HG02623 (cell line): Measurements from ENCODE around the gene ALDH3B2.
"Not testable (repeated sequence)": the region's sequence is repeated elsewhere in the genome, so short reads cannot be mapped to it uniquely, and the experiment has no call there.

Source experiments
- ATAC-seq: cut with Tn5 transposase; IDR thresholded peaks from one replicate; pipeline ENCODE4 v1.9.1; 2021; ENCODE audit warnings: moderate library complexity; ENCODE audit not compliant: unreplicated experiment

ALDH3B2 gene, protein sequence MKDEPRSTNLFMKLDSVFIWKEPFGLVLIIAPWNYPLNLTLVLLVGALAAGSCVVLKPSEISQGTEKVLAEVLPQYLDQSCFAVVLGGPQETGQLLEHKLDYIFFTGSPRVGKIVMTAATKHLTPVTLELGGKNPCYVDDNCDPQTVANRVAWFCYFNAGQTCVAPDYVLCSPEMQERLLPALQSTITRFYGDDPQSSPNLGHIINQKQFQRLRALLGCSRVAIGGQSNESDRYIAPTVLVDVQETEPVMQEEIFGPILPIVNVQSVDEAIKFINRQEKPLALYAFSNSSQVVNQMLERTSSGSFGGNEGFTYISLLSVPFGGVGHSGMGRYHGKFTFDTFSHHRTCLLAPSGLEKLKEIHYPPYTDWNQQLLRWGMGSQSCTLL

DNA sequence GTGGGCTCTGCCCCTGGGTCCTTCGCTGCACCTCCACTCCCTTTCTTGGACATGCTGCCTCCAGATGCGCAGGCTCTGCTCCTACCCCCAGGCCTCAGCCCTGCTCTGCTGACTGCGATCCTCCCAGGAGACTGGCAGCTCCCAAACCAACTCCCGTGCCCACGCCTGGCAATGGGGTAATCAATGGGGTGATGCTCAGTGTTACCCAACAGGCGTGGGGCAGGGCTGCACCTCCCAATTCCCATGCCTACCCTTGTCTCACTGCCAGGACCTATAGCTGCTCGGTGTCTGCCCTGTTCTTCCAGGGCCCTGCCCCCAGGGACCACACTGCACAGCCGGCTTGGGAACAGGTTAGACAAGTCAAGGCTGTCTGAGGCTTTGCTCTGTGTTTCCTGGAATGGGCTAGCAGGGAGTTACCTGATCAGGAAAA, at the start of gene ALDH3B2:
TSS of gene ALDH3B2 (minus strand) at position 182 of the 430 bp plus-strand sequence. CDS start 7,688 bp downstream, outside the sequence.
- no peak for ATAC-seq

DNA sequence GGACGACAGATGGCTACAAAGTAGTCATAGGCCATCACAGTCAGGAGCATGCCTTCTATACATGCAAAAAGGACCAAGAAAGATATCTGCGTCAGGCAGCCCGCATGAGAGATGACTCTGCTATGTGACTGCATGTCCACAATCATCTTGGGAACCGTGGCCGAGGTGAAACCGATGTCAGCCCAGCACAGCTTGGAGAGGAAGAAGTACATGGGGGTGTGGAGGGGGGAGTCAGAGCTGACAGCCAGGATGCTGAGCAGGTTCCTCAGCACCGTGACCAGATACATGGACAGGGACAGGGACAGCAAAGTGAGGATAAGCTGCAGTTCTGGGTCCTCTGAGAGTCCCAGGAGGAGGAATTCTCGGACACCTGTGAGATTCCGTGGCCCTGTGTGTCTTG, 48.6 kb upstream of the ALDH3B2 start:
- not testable (repeated sequence) for ATAC-seq

DNA sequence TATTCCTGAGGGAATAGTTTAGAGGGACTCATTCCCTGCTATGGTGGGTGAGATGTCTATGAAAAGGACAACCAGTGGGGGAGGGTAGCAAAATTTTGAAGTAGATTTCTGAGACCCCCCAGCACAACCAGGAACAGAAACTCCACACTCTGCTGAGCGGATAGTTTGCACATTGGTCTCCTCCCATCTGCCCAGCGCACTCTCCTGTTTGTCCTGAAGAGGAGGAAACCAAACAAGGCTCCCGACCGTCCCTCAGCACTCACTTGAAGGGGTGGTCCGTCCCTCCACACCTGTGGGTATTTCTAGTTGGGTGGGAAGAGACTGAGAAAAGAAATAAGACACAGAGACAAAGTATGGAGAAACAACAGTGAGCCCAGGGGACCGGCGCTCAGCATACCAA, 41.8 kb upstream of the ALDH3B2 start:
- ATAC-seq: not testable (repeated sequence)

DNA sequence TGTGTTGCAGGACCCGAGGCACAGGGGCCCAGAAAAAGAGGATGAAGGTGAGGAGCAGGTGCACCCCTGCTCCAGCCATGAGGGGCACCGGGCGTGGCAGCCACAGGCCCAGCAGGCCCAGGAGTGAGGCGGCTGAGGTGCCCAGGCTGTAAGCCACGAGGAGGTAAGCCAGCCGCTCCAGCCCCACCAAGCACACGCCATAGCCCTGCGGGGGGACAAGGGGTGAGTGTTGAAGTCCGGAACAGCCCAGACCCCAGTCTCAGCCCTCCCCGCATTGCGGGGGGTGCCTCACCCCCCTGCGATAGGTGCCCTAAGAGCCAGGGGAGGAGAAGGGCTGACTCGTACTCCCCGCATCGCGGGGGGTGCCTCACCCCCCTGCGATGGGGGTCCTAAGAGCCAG, 41.4 kb upstream of the ALDH3B2 start:
- not testable (repeated sequence) for ATAC-seq

DNA sequence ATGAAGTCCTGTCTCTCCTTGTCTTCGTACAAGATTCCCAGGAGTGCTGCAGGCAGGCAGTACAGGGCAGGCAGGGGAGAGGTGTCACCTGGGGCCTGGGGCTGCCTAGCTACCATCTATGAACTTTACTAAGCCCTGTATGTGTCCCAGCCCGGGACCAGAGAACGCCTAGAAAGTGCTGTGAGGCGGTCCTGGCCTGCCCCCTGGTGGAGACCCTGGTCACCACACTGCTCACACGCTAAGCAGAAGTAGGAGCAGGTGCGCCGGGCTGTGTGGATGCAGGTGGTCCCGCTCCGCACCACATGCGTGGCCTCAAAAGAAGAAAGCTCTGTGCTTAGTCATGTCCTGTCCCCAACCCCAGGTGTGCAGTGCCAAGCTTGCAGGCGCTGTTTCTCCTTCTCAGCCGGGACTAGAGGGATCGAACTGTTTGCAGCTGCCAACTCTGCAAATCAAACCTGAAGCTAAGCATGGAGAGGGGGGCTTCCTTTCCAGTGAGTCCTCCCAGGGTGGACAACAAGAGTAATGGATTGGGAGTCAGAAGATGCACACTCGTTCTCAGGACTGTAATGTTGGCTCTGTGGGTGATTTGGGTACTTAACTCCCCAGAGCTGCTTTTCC, 39.6 kb upstream of the ALDH3B2 start:
- not testable (repeated sequence) for ATAC-seq

DNA sequence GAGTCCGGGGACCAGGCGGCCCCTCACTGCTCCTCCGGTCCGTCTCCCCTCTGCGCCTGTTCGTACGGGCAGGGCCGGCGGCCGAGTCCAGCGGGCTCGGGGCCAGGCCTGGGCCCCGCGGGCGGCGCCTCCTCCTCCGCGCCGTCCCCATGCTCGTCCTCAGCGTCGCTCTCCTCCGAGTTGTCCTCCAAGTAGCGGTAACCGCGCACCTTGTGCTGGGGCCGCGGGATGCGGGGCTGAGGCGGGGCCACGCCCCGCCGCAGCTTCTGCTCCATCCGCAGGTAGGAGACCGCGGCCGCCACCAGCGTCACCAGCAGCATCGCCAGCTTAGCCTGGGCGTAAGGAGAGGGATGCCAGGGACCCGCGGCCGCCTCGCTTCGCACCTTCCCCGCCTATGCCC, 37.3 kb upstream of the ALDH3B2 start:
- ATAC-seq: not testable (repeated sequence)

DNA sequence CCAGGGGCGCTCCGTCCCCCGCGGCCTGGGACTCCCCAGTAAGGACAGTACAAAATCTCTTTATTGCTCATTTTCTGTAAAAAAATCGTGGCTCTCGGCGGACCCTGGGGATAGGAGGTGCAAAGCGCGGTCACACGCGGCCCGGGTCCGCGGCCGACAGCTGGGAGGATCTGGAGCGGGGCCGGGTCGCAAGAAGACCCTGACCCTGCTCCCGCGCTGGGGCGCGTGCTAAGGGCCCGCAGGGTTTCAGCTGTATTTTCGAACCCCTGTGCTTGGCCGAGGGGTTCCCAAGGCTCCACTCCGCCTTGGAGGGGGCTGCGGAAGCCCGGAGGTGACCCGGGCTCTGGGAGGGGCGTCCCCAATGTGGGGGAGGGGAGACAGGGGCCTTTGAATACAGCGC, 36.8 kb upstream of the ALDH3B2 start:
- ATAC-seq: not testable (repeated sequence)

DNA sequence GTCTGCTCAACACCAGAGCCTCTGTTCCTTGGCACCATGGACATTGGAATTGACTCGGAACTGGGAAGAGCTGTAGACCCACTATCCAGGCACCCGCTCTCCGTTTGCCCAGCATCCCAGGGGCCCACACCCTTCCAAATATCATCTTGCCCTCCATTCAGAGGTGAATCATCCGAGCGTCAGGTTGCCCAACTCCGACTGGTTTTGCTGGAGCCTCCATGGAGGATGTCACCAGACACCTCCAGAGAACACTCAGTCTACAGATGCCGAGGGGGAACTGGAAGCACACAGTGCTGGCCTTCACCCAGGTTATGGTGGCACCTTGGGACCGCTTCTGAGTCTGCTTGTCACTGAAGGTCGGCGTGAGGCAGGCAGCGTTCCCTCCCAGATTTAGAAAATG, 35.4 kb upstream of the ALDH3B2 start:
- not testable (repeated sequence) for ATAC-seq

DNA sequence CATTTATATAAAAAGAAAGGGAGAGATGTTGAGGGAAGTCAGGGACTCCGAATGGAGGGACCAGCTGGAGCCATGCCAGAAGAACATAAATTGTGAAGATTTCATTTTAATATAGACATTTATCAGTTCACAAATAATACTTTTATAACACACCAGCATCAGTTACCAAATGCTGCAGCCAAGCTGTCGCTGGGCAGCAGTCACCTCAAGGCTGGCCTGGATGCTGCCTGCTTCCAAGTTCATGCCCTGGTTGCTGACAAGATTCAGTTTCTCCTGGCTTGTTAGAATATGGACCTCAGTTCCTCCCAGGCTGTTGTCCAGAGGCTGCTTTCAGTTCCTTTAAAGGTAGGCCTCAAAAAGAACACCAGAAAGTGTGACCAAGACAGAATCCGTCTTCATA, 30.8 kb upstream of the ALDH3B2 start:
- no peak for ATAC-seq

DNA sequence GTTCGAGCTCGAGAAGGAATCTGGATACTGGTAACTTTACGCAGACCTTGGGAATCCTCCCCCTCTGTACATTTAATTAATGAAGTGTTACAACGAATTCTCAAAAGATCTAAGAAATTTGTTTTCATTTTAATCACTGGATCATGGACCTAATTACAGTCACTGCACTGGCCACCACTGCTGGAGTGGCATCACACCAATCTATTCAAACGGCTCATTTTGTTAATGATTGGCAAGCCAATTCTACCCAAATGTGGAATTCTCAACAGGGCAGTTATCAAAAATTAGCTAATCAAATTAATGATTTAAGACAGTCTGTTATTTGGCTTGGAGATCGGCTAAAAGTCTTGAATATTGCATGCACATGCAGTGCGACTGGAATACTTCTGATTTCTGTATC, 30.1 kb upstream of the ALDH3B2 start:
- no peak for ATAC-seq

DNA sequence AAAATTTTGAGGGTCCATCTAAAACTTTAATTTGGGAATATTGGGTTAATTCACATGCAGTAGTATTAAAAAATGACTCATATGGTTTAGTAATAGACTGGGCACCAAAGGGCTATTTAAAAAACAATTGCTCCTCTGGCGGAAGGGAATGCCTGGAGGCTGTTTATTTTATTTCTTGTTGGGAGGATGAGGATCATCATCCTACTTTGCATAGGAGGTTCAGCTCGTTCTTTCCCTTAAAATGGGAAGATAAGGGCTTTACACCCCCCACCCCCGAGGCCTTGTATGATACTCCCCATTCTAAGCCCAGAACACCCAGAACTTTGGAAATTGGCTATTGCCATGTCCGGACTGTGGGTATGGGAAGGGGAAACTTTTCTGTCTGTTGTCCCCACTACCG, 29.3 kb upstream of the ALDH3B2 start:
- not testable (repeated sequence) for ATAC-seq

DNA sequence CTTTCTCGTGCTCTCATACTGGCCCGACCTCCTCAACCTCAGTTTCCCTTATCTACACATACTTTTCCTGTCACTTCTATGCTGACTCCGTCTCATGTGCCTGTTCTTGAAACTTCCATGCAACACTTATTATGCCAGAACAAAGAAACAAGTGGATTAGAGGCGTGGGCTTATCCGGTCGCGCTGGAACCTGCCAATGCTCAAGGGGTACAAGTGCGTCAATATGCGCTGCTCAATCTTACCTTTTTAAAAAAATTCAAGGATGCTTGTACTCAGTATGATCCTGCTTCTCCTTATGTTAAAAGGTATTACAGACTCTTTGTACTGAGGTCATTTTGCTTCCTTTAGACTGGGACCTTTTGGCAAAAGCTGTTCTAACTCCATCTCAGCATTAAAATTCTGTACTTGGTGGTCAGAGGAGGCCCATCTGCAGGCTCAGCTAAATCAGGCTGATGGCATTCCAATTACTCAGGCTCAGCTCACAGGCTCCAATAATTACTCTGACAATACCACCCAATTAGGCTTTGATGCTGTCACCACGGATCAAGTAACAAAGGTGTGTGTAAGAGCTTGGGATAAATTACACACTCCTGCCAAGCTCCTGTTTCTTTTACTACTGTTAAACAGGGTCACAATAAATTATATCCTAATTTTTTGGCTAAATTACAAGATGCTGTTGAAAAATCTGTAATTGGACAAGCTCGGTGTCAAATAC, 26.3 kb upstream of the ALDH3B2 start:
- no peak for ATAC-seq

DNA sequence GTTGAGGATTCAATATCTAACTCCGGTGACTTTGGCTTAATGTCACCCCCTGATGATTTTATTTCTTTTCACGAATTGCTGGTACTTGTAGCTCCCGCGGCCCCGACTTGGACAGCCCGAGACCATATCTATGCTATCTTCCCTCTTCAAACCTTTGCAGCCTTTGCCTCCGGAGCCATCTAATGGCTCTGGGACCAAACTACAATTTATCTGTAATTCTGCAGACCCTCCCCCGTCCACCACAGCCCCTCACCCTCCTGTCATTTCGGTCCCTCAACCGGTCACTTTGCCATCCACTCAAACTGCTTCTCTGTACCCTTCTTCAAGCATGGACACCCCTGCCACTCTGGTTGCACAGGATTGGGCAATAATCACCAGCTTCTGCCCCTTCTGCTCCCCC, 25.7 kb upstream of the ALDH3B2 start:
- ATAC-seq: no peak

DNA sequence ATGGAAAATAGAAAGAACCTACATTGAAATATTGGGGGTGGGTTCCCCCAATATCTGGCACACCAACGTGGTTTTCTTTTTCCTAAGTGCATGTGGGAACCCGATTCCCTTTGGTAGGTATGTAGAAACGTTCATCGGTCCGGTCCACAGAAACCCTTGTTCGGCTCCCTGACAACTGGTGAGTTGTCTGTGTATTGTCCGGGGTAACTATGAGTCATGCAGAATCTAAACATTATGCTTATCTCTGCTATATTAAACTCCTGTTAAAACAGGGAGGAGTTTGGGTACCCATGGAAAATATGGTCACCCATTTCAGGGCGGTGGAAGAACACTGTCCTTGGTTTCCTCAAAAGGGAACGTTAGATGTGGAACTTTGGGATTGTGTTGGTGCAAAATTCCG, 25.1 kb upstream of the ALDH3B2 start:
- no peak for ATAC-seq

DNA sequence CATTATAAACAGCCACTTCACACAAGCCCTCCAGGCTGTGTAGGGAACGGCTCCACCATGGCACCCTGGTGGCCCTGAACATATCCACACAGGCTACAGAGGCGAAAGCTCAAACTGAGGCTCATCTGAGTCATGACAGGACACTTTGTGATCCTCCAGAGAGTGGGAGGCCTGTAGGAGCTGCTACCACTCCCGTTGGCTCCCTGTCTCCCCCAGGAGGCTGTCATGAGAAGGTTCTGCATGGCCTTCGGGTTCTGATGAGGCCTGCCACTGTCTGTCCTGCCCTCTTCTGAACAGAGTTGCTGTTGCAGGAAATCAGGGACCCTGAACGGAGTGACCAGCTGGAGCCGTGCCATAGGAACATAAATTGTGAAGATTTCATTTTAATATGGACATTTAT, 23.8 kb upstream of the ALDH3B2 start:
- ATAC-seq: no peak

DNA sequence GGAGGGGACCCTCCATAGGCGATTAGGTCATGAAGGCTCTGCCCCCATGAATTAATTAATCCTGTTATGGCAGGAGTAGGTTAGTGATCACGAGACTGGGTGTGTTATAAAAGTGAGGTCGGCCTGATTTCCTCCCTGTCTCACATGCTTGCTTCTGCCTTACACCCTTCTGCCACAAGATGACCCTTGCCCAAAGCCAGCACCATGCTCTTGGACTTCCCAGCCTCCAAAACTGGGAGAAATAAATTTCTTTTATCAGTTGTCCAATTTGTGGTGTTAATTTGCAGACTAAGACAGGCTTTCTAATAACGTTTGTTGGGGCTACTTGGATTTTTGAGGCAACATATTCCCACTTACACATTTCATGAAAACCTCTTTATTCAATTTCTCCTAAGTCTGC, 23.4 kb upstream of the ALDH3B2 start:
- ATAC-seq: no peak

DNA sequence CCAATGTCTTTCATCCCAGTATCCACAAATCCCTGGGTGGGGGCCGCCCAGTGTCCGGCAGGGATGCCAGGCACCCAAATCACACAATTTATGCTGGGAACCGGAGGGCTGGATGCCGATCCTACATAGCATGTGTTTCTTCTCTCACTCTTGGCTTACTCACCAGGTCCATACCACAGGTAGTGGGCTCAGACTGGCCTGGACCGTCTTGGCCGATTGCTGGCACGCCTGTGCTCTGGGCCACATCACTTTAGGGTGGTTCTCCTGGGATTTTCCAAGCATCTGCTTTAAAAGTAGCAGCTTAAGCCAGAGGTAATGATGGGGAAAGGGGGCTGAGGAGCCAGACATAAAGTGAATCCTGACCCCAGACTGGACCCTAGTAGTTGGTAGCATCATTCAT, 22.6 kb upstream of the ALDH3B2 start:
- no peak for ATAC-seq

DNA sequence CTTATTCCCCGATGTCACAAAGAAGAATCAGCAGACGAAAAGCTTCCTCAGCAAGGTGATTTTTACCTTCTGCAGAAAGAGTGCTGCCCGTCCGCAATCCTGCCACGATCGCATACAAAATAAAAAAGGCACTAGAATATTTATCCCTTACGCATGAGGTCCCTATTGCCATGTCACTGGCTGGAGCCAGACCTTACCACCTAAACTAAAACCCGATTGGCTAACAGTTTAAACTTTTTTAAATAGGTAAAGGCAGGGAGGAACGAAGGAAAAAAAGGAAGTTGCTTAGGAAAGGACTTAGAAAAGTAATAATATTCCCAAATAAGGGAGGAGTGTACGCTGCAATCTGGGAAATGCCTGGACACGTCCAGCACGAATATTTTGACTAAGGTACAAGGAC, 21.2 kb upstream of the ALDH3B2 start:
- no peak for ATAC-seq

DNA sequence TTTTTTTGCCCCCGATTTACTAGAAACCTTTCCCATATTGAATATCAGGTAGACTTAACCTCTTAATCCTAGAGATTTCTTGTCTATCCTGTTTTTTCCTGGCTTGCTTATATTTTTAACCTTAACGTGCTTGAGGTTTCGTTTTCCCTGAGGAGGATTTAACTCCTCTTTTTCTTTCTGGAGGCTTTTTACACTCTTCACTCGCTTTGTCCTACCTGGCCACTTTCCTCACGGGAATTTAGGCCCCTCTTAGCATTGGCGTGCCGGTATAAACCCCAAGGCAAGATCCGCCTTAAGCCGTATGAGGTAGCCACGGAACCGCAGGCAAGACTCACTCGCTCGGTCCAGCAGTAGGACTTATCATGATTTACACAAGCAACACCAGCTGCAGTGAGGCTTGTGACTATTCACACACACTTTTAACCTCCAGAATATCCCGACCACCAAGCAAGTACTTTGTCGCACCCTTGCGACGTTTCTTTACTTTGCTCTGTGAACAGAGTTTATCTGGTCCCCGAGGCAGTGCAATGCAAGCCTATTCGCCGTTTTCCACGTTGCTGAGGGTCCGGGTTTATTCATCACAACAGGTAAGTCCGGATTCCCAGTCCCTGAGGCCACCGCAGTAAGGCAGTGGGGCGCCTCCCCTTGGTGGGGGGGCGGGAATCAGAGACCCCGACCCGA, 20.6 kb upstream of the ALDH3B2 start:
- ATAC-seq: no peak

DNA sequence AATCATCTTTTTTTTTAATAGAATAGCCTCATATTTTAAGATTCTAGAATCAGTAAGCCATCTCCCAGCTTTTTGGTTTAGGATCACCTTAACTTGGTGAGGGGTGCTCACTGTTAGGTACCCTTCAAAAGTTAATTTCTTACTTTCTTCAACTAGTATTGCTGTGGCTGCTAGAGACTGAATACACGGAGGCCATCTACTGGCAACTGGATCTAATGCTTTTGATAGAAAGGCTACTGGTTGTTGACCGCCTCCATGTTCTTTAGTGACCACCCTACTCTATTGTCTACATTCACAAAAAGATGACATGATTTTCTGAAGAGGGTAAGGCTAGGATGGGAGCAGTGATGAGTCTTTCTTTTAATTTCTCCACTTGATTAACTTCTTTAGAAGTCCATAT, 16.7 kb upstream of the ALDH3B2 start:
- no peak for ATAC-seq

DNA sequence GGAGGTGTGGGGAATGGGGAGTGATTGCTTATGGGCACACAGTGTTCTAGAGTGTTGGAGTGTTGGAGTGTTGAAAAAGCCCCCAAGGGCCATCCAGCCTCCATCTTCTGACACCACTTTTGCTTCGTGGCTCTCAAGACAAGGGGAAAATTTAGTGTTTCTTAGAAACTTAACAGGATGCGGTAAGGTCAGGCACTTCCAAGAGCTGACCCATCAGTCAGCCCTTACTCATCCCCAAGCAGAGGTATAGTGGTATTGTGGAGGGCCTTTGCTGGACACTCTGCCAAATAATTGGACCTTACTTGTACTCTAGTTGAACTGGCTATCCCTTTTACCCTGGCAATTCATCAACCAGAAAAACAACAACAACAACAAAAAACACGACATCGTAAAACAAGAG, 14.8 kb upstream of the ALDH3B2 start:
- no peak for ATAC-seq
